ENCODE results near the gene ASNS.
"Not testable (repeated sequence)": the region's sequence is repeated elsewhere in the genome, so short reads cannot be mapped to it uniquely, and the experiment has no call there.

The ASNS gene, protein sequence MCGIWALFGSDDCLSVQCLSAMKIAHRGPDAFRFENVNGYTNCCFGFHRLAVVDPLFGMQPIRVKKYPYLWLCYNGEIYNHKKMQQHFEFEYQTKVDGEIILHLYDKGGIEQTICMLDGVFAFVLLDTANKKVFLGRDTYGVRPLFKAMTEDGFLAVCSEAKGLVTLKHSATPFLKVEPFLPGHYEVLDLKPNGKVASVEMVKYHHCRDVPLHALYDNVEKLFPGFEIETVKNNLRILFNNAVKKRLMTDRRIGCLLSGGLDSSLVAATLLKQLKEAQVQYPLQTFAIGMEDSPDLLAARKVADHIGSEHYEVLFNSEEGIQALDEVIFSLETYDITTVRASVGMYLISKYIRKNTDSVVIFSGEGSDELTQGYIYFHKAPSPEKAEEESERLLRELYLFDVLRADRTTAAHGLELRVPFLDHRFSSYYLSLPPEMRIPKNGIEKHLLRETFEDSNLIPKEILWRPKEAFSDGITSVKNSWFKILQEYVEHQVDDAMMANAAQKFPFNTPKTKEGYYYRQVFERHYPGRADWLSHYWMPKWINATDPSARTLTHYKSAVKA

DNA sequence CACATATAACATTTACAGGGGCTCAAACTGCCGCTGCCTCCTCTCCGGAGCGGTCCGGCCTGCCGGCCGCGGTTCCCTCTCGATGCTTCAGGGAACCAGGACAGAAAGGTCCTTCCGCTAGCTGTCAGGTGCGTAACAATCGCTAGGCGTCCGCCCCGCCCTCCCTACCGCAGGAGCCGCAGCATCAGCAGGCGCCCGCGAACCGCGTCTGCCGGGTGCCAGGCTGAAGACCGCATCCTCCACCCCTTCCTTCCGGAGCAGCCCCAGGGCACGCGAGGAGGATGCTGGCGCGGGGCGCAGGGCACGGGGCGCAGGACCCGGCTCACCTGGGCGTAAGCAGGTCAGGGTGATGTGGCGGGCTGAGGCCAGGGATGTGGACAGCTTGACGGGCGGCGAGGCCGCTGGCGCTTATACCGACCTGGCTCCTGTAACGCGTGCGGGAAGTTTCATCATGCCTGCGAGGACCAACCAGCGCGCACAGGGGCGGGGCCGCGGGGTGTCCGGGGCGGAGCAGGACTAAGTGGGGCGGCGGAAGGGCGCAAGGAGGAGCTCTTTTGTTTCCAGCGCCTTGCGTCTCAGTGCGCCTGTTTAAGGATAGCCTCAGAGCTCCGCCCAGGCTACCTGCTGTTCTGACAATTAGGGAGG, at the start of gene ASNS:
Gene ASNS (minus strand): TSS at position 384 of the 645 bp plus-strand sequence. CDS start 3,252 bp downstream, outside the sequence.
- peaks cover 6% of the 10 kb centered on the region for H3K36me3 Mint-ChIP-seq
- ATAC-seq: peak; percentile 100
- H3K4me3 Mint-ChIP-seq: peak within 1 kb of the TSS; percentile 83
- peak within 1 kb of the TSS; percentile 85 for H3K27ac Mint-ChIP-seq
- H3K9me3 Mint-ChIP-seq: no peaks in the 10 kb centered on the region
- peaks cover 17% of the 10 kb centered on the region for H3K4me1 Mint-ChIP-seq
- no peaks in the 10 kb centered on the region for H3K27me3 Mint-ChIP-seq

DNA sequence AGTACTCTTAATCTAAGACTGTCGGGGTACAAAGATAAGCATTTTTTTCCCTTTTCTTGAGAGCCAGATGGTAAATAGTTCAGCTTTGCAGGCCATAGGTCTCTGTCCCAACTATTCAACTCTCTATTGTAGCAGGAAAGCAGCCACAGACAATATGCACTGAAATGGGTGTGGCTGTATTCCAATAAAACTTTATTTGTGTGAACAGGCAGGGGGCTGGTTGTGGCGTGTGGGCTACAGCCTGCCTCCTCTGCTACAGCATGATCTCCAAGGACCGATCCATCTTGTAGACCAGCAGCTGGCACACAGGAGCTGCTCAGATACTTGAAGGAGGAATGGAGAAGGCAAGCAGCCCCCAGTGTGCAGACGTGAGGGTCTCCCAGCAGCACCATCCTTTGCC, 49.0 kb upstream of the ASNS start:
- H3K4me3 Mint-ChIP-seq, H3K27ac Mint-ChIP-seq, ATAC-seq, H3K4me1 Mint-ChIP-seq, H3K9me3 Mint-ChIP-seq, H3K27me3 Mint-ChIP-seq: not testable (repeated sequence)
- H3K36me3 Mint-ChIP-seq: peaks cover 32% of the 10 kb centered on the region

DNA sequence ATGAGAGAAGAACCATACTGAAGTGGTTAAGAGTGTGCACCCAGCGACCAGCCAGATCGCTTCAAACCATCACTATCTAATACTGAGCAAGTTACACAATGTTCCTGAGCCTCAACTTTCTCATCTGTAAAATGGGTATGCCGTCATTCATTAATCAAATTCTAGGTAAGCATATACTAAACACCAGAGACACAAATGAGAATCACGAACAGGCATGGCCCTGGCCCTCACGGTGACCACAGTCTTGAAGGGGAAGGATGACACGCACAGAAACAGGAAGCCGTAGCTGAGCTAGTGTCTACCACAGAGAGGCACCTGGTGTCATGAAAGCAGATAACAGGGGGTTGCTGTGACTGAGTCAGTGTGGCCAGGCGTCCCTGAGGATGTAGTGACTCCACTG, 43.1 kb upstream of the ASNS start:
- H3K27ac Mint-ChIP-seq, ATAC-seq, H3K27me3 Mint-ChIP-seq, H3K9me3 Mint-ChIP-seq, H3K4me3 Mint-ChIP-seq, H3K4me1 Mint-ChIP-seq: not testable (repeated sequence)
- peaks cover 28% of the 10 kb centered on the region for H3K36me3 Mint-ChIP-seq

DNA sequence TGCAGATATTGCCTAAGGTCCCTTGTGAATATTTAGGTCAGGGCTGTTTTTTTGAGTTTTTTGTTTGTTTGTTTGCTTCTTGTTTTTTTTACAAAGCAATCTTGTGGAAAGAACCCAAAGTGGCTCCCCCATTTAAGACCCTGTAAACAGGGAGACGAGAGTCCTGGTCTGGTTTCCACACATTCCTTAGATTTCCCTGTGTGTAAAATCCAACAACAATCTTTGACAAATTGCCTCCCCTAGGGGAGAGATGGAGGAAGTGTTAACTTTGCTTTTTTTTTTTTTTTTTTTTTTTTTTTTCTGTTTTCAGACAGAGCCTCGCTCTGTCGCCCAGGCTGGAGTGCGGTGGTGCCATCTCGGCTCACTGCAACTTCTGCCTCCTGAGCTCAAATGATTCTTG, 40.1 kb upstream of the ASNS start:
- peaks cover 24% of the 10 kb centered on the region for H3K36me3 Mint-ChIP-seq
- H3K27ac Mint-ChIP-seq, H3K27me3 Mint-ChIP-seq, H3K9me3 Mint-ChIP-seq, H3K4me3 Mint-ChIP-seq, ATAC-seq, H3K4me1 Mint-ChIP-seq: not testable (repeated sequence)

DNA sequence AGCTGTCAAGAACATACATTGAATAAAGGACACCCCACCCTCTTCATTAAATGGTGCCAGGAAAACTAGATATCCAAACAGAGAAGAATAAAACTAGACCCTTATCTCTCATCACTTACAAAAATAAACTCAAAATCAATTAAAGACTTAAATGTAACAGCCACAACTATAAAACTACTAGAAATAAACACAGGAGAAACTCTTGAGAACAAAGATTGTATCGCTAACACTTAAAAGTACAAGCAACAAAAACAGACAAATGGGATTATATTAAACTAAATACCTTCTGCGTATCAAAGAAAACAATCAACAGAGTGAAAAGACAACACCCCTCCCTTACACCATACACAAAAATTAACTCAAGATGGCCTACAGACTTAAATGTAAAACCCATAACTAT, 24.7 kb upstream of the ASNS start:
- not testable (repeated sequence) for H3K27me3 Mint-ChIP-seq, H3K4me1 Mint-ChIP-seq, H3K4me3 Mint-ChIP-seq, ATAC-seq, H3K27ac Mint-ChIP-seq
- peaks cover 11% of the 10 kb centered on the region for H3K9me3 Mint-ChIP-seq
- H3K36me3 Mint-ChIP-seq: peaks cover 56% of the 10 kb centered on the region

DNA sequence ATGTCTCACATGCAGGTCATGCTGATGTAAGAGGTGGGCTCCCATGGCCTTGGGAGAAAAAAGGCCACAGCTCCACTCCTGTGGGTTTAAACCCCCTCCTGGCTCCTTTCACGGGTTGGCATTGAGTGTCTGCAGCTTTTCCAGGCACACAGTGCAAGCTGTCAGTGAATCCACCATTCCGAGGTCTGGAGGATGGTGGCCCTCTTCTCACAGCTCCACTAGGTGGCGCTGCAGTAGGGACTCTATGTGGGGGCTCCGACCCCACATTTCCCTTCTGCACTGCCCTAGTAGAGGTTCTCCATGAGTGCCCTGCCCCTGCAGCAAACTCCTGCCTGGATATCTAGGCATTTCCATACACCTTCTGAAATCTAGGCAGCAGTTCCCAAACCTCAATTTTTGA, 19.5 kb upstream of the ASNS start:
- not testable (repeated sequence) for H3K4me1 Mint-ChIP-seq, H3K27me3 Mint-ChIP-seq, H3K4me3 Mint-ChIP-seq, ATAC-seq, H3K27ac Mint-ChIP-seq
- Mint-ChIP-seq H3K9me3 (peaks cover 12% of the 10 kb centered on the region), H3K36me3 (peaks cover 38% of the 10 kb centered on the region)

DNA sequence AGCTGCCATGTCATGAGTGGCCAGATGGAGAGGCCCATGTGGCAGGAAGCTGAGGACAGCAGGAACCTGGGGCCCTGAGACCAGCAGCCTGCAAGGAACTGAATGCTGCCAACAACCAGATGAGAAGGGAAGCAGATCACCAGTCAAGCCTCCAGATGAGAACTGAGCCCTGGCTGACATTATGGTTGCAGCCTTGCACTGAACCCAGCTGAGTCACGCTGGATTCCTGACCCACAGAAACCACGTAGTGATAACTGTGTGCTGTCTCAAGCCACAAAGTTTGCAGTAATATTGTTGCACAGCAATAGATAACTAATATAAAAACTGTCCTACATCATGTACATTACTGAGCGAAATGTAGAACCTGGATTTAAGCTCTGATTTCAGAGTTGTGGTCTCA, 7.3 kb upstream of the ASNS start:
- not testable (repeated sequence) for H3K4me1 Mint-ChIP-seq, H3K27ac Mint-ChIP-seq, H3K36me3 Mint-ChIP-seq, ATAC-seq, H3K9me3 Mint-ChIP-seq, H3K27me3 Mint-ChIP-seq, H3K4me3 Mint-ChIP-seq

DNA sequence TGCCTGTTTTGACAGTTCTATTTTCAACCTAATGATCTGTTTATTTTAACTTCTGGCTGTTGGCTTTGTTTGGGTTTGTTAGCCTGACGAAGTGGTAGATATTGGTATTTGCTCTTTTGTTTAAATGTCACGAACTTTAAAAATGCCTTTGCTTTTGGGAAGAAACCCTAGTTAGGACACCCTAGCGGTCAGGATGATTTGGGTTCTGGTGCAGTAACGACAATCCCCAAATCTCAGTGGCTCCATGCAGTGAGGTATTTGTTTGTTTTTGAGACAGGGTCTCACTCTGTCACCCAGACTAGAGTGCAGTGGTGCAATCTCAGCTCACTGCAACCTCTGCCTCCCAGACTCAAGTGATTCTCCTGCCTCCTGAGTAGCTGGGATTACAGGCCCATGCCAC, 2.7 kb upstream of the ASNS start:
- not testable (repeated sequence) for H3K36me3 Mint-ChIP-seq, H3K27me3 Mint-ChIP-seq, H3K9me3 Mint-ChIP-seq, H3K27ac Mint-ChIP-seq, H3K4me3 Mint-ChIP-seq, ATAC-seq
- H3K4me1 Mint-ChIP-seq: peaks cover 17% of the 10 kb centered on the region

DNA sequence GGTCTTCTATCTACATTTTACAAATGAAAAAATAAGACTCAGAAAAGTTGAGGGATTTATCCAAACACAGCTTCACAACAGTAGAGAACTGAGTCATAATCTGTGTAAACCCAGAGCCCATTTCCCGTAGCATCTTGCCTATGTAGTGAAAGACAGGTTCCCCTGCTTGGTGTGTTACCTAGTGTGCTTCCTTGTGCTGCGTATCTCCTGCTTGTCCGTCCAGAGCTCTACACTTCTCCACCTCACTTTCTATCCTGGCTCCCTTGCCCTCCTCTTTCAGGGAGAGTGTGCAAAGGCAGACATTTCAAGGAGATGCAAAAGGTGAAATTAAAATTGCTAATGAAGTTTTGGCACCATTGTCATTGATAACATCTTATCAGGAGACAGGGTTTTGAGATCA, 1.4 kb upstream of the ASNS start:
- no peak for ATAC-seq
- no peaks in the 10 kb centered on the region for H3K9me3 Mint-ChIP-seq
- no peak overlapping the region for H3K4me3 Mint-ChIP-seq
- H3K4me1 Mint-ChIP-seq: peaks cover 17% of the 10 kb centered on the region
- H3K36me3 Mint-ChIP-seq: peaks cover 2% of the 10 kb centered on the region
- no peak overlapping the region for H3K27ac Mint-ChIP-seq
- no peaks in the 10 kb centered on the region for H3K27me3 Mint-ChIP-seq

DNA sequence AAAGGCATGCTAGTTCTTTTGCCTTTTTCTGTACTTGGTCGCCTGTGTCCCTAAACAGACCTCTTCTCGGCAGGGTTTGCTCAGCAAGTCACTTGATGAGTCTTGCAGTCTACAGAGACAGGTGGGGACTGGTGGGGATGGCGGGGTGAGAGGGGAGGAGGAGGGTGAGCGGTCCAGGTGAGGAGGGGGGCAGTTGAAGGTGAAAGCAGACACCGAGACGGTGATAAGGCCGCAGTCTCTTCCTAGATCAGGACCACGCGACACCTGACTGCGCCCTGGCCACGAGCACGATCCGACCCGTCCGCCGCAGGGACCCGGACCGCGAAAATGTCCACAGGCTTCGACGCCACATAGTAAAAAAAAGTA, 566 bp downstream of the ASNS start:
- peak; percentile 44 for ATAC-seq
- Mint-ChIP-seq H3K4me1 (peaks cover 17% of the 10 kb centered on the region), H3K27ac (peak overlapping the region; percentile 85), H3K9me3 (no peaks in the 10 kb centered on the region), H3K36me3 (peaks cover 11% of the 10 kb centered on the region), H3K4me3 (peak overlapping the region; percentile 83), H3K27me3 (no peaks in the 10 kb centered on the region)

DNA sequence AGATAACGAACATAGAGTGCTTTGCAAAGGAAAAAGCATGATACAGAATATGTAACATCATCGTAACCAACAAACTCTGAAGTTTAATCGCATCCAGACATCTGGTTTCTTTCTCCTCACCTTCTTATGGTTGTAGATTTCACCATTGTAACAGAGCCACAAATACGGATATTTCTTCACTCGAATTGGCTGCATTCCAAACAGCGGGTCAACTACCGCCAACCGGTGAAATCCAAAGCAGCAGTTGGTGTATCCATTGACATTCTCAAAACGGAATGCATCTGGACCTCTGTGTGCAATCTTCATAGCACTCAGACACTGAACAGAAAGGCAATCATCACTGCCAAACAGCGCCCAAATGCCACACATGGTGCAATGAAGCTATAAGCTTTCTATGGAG, 3.4 kb downstream of the ASNS start:
- Mint-ChIP-seq H3K27ac (no peak overlapping the region), H3K9me3 (no peaks in the 10 kb centered on the region), H3K4me3 (no peak overlapping the region), H3K4me1 (peaks cover 17% of the 10 kb centered on the region), H3K36me3 (peaks cover 21% of the 10 kb centered on the region), H3K27me3 (no peaks in the 10 kb centered on the region)
- ATAC-seq: no peak

DNA sequence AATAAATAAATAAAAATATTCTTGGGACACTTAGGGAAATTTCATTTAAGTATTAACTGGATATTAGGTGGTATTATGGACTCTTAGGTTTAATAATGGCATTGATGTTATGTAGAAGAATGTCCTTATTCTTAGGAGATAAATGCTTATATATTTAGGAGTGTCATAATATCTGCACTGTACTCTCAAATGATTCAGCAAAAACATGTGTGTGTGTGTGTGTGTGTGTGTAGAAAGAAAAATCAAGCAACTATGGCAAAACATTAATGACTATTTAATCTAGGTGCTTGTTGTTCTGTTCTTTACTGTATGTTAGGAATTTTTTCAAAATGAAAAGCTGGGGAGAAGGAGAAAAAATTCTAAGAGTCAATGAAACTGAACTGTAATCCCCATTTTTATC, 3.9 kb downstream of the ASNS start:
- Mint-ChIP-seq H3K27me3 (no peaks in the 10 kb centered on the region), H3K9me3 (no peaks in the 10 kb centered on the region), H3K27ac (no peak overlapping the region), H3K4me3 (no peak overlapping the region), H3K4me1 (peaks cover 17% of the 10 kb centered on the region), H3K36me3 (peaks cover 26% of the 10 kb centered on the region)
- ATAC-seq: no peak

DNA sequence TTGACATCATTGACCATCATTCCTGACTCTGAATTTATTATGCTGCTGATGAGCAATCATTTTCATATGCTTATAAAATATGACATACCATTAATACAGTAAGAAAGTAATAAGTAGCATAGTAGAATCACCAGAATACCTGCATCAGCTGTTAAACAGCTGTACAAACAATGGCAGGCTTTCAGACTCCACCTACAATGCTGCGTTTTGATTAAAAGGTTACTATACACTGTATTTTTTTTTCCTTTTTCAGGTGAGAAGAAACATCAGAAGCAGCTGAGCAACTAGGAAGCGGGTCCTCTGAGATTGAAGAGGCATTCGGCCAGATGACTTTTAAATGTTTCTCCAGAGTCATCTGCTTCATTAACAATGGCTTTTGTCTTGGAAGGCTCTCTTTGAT, 7.1 kb downstream of the ASNS start:
- no peak for ATAC-seq
- no peaks in the 10 kb centered on the region for H3K9me3 Mint-ChIP-seq
- H3K4me1 Mint-ChIP-seq: no peaks in the 10 kb centered on the region
- H3K4me3 Mint-ChIP-seq: no peak overlapping the region
- H3K27me3 Mint-ChIP-seq: no peaks in the 10 kb centered on the region
- no peak overlapping the region for H3K27ac Mint-ChIP-seq
- H3K36me3 Mint-ChIP-seq: peaks cover 43% of the 10 kb centered on the region

DNA sequence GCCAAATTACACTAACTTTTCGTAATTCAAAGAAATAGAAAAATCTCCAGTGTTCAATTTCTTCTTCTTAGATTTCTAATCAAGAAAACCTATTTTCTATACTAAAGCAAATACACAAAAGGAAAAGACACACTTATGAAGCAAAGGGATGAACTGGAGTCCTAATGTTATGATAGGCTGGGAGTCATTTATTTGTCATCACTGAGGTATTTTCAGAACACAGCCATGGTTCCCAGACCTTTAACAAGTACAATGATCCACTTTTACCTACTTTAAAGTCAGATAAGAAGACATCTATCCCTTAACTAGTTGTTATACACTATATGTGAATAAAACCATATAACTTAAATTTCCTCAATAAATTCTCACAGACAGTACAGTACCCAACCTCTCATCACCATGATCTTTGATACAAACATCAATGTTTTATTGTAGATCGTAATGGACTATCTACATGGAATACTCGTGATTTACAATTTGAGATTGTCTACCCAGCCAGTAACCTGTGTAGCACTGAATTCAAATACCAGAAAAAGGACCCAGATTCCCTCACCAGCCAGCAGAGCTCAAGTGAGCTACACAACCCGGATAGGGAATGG, 12.5 kb downstream of the ASNS start:
- H3K27ac Mint-ChIP-seq: no peak overlapping the region
- ATAC-seq: no peak
- peaks cover 58% of the 10 kb centered on the region for H3K36me3 Mint-ChIP-seq
- H3K4me3 Mint-ChIP-seq: no peak overlapping the region
- H3K4me1 Mint-ChIP-seq: no peaks in the 10 kb centered on the region
- H3K27me3 Mint-ChIP-seq: no peaks in the 10 kb centered on the region
- no peaks in the 10 kb centered on the region for H3K9me3 Mint-ChIP-seq

DNA sequence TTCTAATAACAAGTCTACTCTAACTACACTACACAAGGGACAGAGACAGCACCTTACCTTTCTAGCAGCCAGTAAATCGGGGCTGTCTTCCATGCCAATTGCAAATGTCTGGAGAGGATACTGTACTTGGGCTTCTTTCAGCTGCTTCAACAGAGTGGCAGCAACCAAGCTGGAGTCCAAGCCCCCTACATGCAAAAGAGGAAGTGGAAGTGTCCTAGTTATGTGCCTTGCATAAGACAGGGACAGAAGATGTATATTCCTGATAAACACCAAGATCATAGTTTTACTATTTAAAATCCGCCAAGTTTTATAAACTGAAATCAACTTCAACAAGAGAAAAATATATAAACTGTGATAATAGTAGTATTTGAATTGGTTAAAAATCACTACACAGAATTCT, 14.0 kb downstream of the ASNS start:
- no peaks in the 10 kb centered on the region for H3K4me1 Mint-ChIP-seq
- ATAC-seq: no peak
- H3K4me3 Mint-ChIP-seq: no peak overlapping the region
- H3K9me3 Mint-ChIP-seq: no peaks in the 10 kb centered on the region
- H3K36me3 Mint-ChIP-seq: peaks cover 58% of the 10 kb centered on the region
- no peaks in the 10 kb centered on the region for H3K27me3 Mint-ChIP-seq
- no peak overlapping the region for H3K27ac Mint-ChIP-seq

DNA sequence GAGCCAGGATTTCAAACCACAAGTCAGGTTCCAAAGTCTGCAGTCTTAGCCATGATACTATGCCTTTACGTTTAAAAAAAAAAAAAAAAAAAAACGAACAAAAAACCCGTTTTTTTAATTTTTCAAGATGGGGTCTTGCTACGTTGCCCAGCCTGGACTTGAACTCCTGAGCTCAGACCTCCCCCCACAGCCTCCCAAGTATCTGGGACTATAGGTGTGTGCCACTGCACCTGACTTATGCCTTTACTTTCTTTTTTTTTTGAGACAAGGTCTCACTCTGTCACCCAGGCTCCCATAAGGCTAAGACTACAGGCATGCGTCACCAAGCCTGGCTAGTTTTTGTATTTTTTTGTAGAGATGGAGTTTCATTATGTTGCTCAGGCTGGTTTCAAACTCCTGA, 14.7 kb downstream of the ASNS start:
- no peaks in the 10 kb centered on the region for H3K9me3 Mint-ChIP-seq
- H3K36me3 Mint-ChIP-seq: peaks cover 62% of the 10 kb centered on the region
- no peaks in the 10 kb centered on the region for H3K27me3 Mint-ChIP-seq
- no peaks in the 10 kb centered on the region for H3K4me1 Mint-ChIP-seq
- no peak for ATAC-seq
- no peak overlapping the region for H3K4me3 Mint-ChIP-seq
- no peak overlapping the region for H3K27ac Mint-ChIP-seq
